ENCODE measurements around the gene CELSR1. TPM values are rescaled to one million over a fixed set of nuclear protein-coding genes. Genes with fewer than 3 reads are reported as not detected.

The CELSR1 gene
- total RNA-seq, 2 donors from 2014 or later, result 0.54 to 1.1 TPM

GRCh38 chr22:46490538-46490937 lies 46.9 kb downstream of the CELSR1 start:
- H3K9me3 Mint-ChIP-seq, result no peaks in the 10 kb centered on the region
- H3K36me3 Mint-ChIP-seq, result no peaks in the 10 kb centered on the region
- DNase-seq (ENCODE audit: low spot score in 2 of 2), result no peak
- no peak for ATAC-seq
- H3K27ac Mint-ChIP-seq, result no peak overlapping the region

- H3K36me3 Mint-ChIP-seq, result no peaks in the 10 kb centered on the region
- DNase-seq (ENCODE audit: low spot score in 2 of 2) (no peak), ATAC-seq (no peak)
- H3K27ac Mint-ChIP-seq, result no peak overlapping the region
- no peaks in the 10 kb centered on the region for H3K9me3 Mint-ChIP-seq
These were observed 50.3 kb downstream of the CELSR1 start for GRCh38 chr22:46486996-46487717.

GRCh38 chr22:46484861-46485595 lies 52.4 kb downstream of the CELSR1 start:
- no peak overlapping the region for H3K27ac Mint-ChIP-seq
- DNase-seq (ENCODE audit: low spot score in 2 of 2) (no peak), ATAC-seq (no peak)
- no peaks in the 10 kb centered on the region for H3K36me3 Mint-ChIP-seq
- H3K9me3 Mint-ChIP-seq, result no peaks in the 10 kb centered on the region

GRCh38 chr22:46484156-46484860 lies 53.1 kb downstream of the CELSR1 start:
- Mint-ChIP-seq H3K27ac (no peak overlapping the region), H3K9me3 (no peaks in the 10 kb centered on the region), H3K36me3 (no peaks in the 10 kb centered on the region)
- DNase-seq (ENCODE audit: low spot score in 2 of 2) (no peak), ATAC-seq (no peak)

- peak in 1 of 2 donors; percentile 44 for ATAC-seq
- Mint-ChIP-seq H3K9me3 (no peaks in the 10 kb centered on the region), H3K36me3 (no peaks in the 10 kb centered on the region), H3K27ac (no peak overlapping the region)
- DNase-seq (ENCODE audit: low spot score in 2 of 2), result no peak
These were observed 54.1 kb downstream of the CELSR1 start for GRCh38 chr22:46483353-46483752.

GRCh38 chr22:46482056-46482675 lies 55.3 kb downstream of the CELSR1 start:
- H3K27ac Mint-ChIP-seq, result no peak overlapping the region
- no peaks in the 10 kb centered on the region for H3K36me3 Mint-ChIP-seq
- H3K9me3 Mint-ChIP-seq, result no peaks in the 10 kb centered on the region
- no peak for ATAC-seq
- no peak for DNase-seq (ENCODE audit: low spot score in 2 of 2)

- Mint-ChIP-seq H3K27ac (no peak overlapping the region), H3K36me3 (peaks cover 0 to 3% of the 10 kb centered on the region in 2 donors), H3K9me3 (no peaks in the 10 kb centered on the region)
- DNase-seq (ENCODE audit: low spot score in 2 of 2), result no peak
- ATAC-seq, result no peak
These were observed 56.0 kb downstream of the CELSR1 start for GRCh38 chr22:46481386-46481785.

GRCh38 chr22:46480396-46480795 lies 57.0 kb downstream of the CELSR1 start:
- no peak for ATAC-seq
- no peak for DNase-seq (ENCODE audit: low spot score in 2 of 2)
- H3K27ac Mint-ChIP-seq, result peak overlapping the region in 1 of 2 donors; percentile 14
- H3K9me3 Mint-ChIP-seq, result peaks cover 0 to 5% of the 10 kb centered on the region in 2 donors
- peaks cover 4 to 9% of the 10 kb centered on the region in 2 donors for H3K36me3 Mint-ChIP-seq

GRCh38 chr22:46479046-46479445 lies 58.4 kb downstream of the CELSR1 start:
- ATAC-seq, result no peak
- peaks cover 4 to 9% of the 10 kb centered on the region in 2 donors for H3K36me3 Mint-ChIP-seq
- DNase-seq (ENCODE audit: low spot score in 2 of 2), result no peak
- H3K27ac Mint-ChIP-seq, result no peak overlapping the region
- peaks cover 0 to 9% of the 10 kb centered on the region in 2 donors for H3K9me3 Mint-ChIP-seq

GRCh38 chr22:46478083-46478551 lies 59.3 kb downstream of the CELSR1 start:
- Mint-ChIP-seq H3K9me3 (peaks cover 0 to 9% of the 10 kb centered on the region in 2 donors), H3K27ac (no peak overlapping the region), H3K36me3 (peaks cover 4 to 9% of the 10 kb centered on the region in 2 donors)
- ATAC-seq (no peak), DNase-seq (ENCODE audit: low spot score in 2 of 2) (no peak)

- DNase-seq (ENCODE audit: low spot score in 2 of 2) (no peak), ATAC-seq (peak; percentile 13 to 51)
- Mint-ChIP-seq H3K27ac (no peak overlapping the region), H3K9me3 (peaks cover 0 to 9% of the 10 kb centered on the region in 2 donors), H3K36me3 (peaks cover 4 to 9% of the 10 kb centered on the region in 2 donors)
These were observed 60.9 kb downstream of the CELSR1 start for GRCh38 chr22:46476547-46476941.

- DNase-seq (ENCODE audit: low spot score in 2 of 2), result no peak
- peaks cover 0 to 9% of the 10 kb centered on the region in 2 donors for H3K9me3 Mint-ChIP-seq
- H3K27ac Mint-ChIP-seq, result no peak overlapping the region
- peaks cover 4 to 9% of the 10 kb centered on the region in 2 donors for H3K36me3 Mint-ChIP-seq
- ATAC-seq, result no peak
These were observed 63.4 kb downstream of the CELSR1 start for GRCh38 chr22:46473896-46474557.

- peaks cover 4 to 9% of the 10 kb centered on the region in 2 donors for H3K36me3 Mint-ChIP-seq
- no peak for ATAC-seq
- no peak for DNase-seq (ENCODE audit: low spot score in 2 of 2)
- H3K27ac Mint-ChIP-seq, result no peak overlapping the region
- H3K9me3 Mint-ChIP-seq, result peaks cover 0 to 9% of the 10 kb centered on the region in 2 donors
These were observed 64.2 kb downstream of the CELSR1 start for GRCh38 chr22:46473021-46473779.

- Mint-ChIP-seq H3K27ac (no peak overlapping the region), H3K9me3 (peaks cover 0 to 9% of the 10 kb centered on the region in 2 donors), H3K36me3 (peaks cover 4 to 9% of the 10 kb centered on the region in 2 donors)
- ATAC-seq, result no peak
- DNase-seq (ENCODE audit: low spot score in 2 of 2), result no peak
These were observed 64.8 kb downstream of the CELSR1 start for GRCh38 chr22:46472722-46473016.

GRCh38 chr22:46471901-46472721 lies 65.3 kb downstream of the CELSR1 start:
- Mint-ChIP-seq H3K9me3 (peaks cover 0 to 9% of the 10 kb centered on the region in 2 donors), H3K36me3 (peaks cover 4 to 9% of the 10 kb centered on the region in 2 donors), H3K27ac (no peak overlapping the region)
- ATAC-seq (no peak), DNase-seq (ENCODE audit: low spot score in 2 of 2) (no peak)

All from activated naive CD4-positive, alpha-beta T cell treated with anti-CD3 and anti-CD28 coated beads, Interleukin-2, amount 50 U/mL, for 72 hours (primary cell).